ENCODE data around the gene DOK7.

GRCh38 chr4:3489451-3489962 lies 26.4 kb downstream of the DOK7 start:
- no peak for TF ChIP-seq CTCF (conservative IDR thresholded peaks at IDR 0.05)
- no peak for TF ChIP-seq EZH2 (IDR thresholded peaks at IDR 0.05; ENCODE audit: low read depth)

All from PC-9 (cell line).